ENCODE measurements around the gene TRIM14.

TRIM14 gene

GRCh38 chr9:98031935-98032334 is 87.1 kb downstream of the TRIM14 start:
- ChIA-PET POLR2A (interaction anchor here (0.6 kb wide), 1 partner anchor 11 kb away, joined by 6 read pairs; no protein-coding TSS in a partner anchor), CTCF (interaction anchor here (0.6 to 3.6 kb wide), 4 partner anchors 11 to 109 kb away, joined by 3 to 26 read pairs (median 4); partner anchors contain the start of gene TRMO)
- TF ChIP-seq BCL11B (tag by site-specific recombination; IDR thresholded peaks at IDR 0.05; ENCODE audit: low read depth) (no peak), BCL6B (tag by site-specific recombination; IDR thresholded peaks at IDR 0.05) (no peak), ZNF24 (tag by site-specific recombination; IDR thresholded peaks at IDR 0.05) (no peak), ZNF19 (tag by site-specific recombination; IDR thresholded peaks at IDR 0.05; ENCODE audit: low read depth) (no peak), ZNF280C (tag by site-specific recombination; IDR thresholded peaks at IDR 0.05) (no peak), ZNF529 (tag by site-specific recombination; IDR thresholded peaks at IDR 0.05; ENCODE audit: insufficient replicate concordance) (no peak), ZBTB17 (tag by site-specific recombination; IDR thresholded peaks at IDR 0.05) (no peak), ZNF747 (tag by site-specific recombination; IDR thresholded peaks at IDR 0.05) (no peak), ZNF2 (tag by site-specific recombination; IDR thresholded peaks at IDR 0.05) (no peak), GFI1B (tag by site-specific recombination; IDR thresholded peaks at IDR 0.05) (no peak), ZFHX2 (tag by site-specific recombination; conservative IDR thresholded peaks at IDR 0.05) (no peak), ZNF398 (tag by site-specific recombination; IDR thresholded peaks at IDR 0.05) (no peak)
- Histone ChIP-seq H3K4me1 (ENCODE audit: control insufficient read depth, insufficient read depth, low read length) (no peaks in the 10 kb centered on the region), H3K9me3 (ENCODE audit: control insufficient read depth, insufficient read depth, low read depth, low read length) (no peaks in the 10 kb centered on the region), H3K27ac (ENCODE audit: extremely low read depth, low read depth, low read length) (no peak overlapping the region), H3K36me3 (ENCODE audit: control insufficient read depth in 2 of 2, insufficient read depth in 1 of 2, low read length in 2 of 2) (no peaks in the 10 kb centered on the region), H3K4me3 (ENCODE audit: low read depth, low read length) (no peak overlapping the region)

GRCh38 chr9:98031169-98031568 is 87.9 kb downstream of the TRIM14 start:
- ChIA-PET CTCF (interaction anchor here (1.2 kb wide), 1 partner anchor 15 kb away, joined by 4 read pairs; no protein-coding TSS in a partner anchor), POLR2A (no interaction called here)
- no peaks in the 10 kb centered on the region for H3K4me1 ChIP-seq (ENCODE audit: control insufficient read depth, insufficient read depth, low read length)

GRCh38 chr9:98024702-98025101 is 94.3 kb downstream of the TRIM14 start:
- CTCF ChIA-PET, result interaction anchor here (1.0 to 3.0 kb wide), 5 partner anchors 9 to 11 kb away, joined by 3 to 8 read pairs (median 5); no protein-coding TSS in a partner anchor
- H3K27ac ChIP-seq (ENCODE audit: extremely low read depth, low read depth, low read length), result no peak overlapping the region
- peaks cover 0 to 16% of the 10 kb centered on the region in 2 experiments; a peak in 1 of 3 replicates for H3K36me3 ChIP-seq (ENCODE audit: control insufficient read depth in 2 of 2, insufficient read depth in 1 of 2, low read length in 2 of 2)
- H3K4me3 ChIP-seq (ENCODE audit: low read depth, low read length), result no peak overlapping the region
- no peaks in the 10 kb centered on the region for H3K4me1 ChIP-seq (ENCODE audit: control insufficient read depth, insufficient read depth, low read length)
- H3K9me3 ChIP-seq (ENCODE audit: control insufficient read depth, insufficient read depth, low read depth, low read length), result no peaks in the 10 kb centered on the region
- POLR2A ChIA-PET, result interaction anchor here (0.6 kb wide), 1 partner anchor 41 kb away, joined by 9 read pairs; no protein-coding TSS in a partner anchor
- no peak for TF ChIP-seq ZNF37A (tag by site-specific recombination; IDR thresholded peaks at IDR 0.05)

More at GRCh38 chr9:98031169-98031568, 87.9 kb downstream of the TRIM14 start:
- no peak for TF ChIP-seq ZBTB8A (tag by site-specific recombination; IDR thresholded peaks at IDR 0.05)
- peak; percentile 74 for TF ChIP-seq ZSCAN4 (tag by site-specific recombination; IDR thresholded peaks at IDR 0.05)
- Histone ChIP-seq H3K9me3 (ENCODE audit: control insufficient read depth, insufficient read depth, low read depth, low read length) (no peaks in the 10 kb centered on the region), H3K36me3 (ENCODE audit: control insufficient read depth in 2 of 2, insufficient read depth in 1 of 2, low read length in 2 of 2) (no peaks in the 10 kb centered on the region), H3K27ac (ENCODE audit: extremely low read depth, low read depth, low read length) (no peak overlapping the region), H3K4me3 (ENCODE audit: low read depth, low read length) (no peak overlapping the region)
